ENCODE measurements around the gene CDCA7.

CDCA7 gene

GRCh38 chr2:173350383-173350782 lies 4.3 kb upstream of the CDCA7 start:
- ChIA-PET CTCF (no interaction called here), POLR2A (no interaction called here)
- no peak overlapping the region for H3K4me3 ChIP-seq (ENCODE audit: low read depth, low read length)
- no peak for DNase-seq (ENCODE audit: low read depth, low spot score)
- no peak for TF ChIP-seq CTCF (IDR thresholded peaks at IDR 0.05; ENCODE audit: insufficient read depth, low read length, missing control alignments)

GRCh38 chr2:173351879-173352278 lies 2.8 kb upstream of the CDCA7 start:
- TF ChIP-seq CTCF (IDR thresholded peaks at IDR 0.05; ENCODE audit: insufficient read depth, low read length, missing control alignments), result no peak
- no peak for DNase-seq (ENCODE audit: low read depth, low spot score)
- CTCF ChIA-PET, result interaction anchor here (0.9 to 1.3 kb wide), 2 partner anchors 14 to 324 kb away, joined by 3 to 4 read pairs; no protein-coding TSS in a partner anchor
- POLR2A ChIA-PET, result no interaction called here
- H3K4me3 ChIP-seq (ENCODE audit: low read depth, low read length), result no peak overlapping the region

GRCh38 chr2:173353556-173353955 lies 1.1 kb upstream of the CDCA7 start:
- POLR2A ChIA-PET, result no interaction called here
- no peak for DNase-seq (ENCODE audit: low read depth, low spot score)
- CTCF ChIA-PET, result no interaction called here
- no peak overlapping the region for H3K4me3 ChIP-seq (ENCODE audit: low read depth, low read length)
- no peak for TF ChIP-seq CTCF (IDR thresholded peaks at IDR 0.05; ENCODE audit: insufficient read depth, low read length, missing control alignments)

GRCh38 chr2:173354073-173354581 lies 545 bp upstream of the CDCA7 start:
- no peak for TF ChIP-seq CTCF (IDR thresholded peaks at IDR 0.05; ENCODE audit: insufficient read depth, low read length, missing control alignments)
- POLR2A ChIA-PET, result no interaction called here
- H3K4me3 ChIP-seq (ENCODE audit: low read depth, low read length), result peak overlapping the region; percentile 87
- no peak for DNase-seq (ENCODE audit: low read depth, low spot score)
- CTCF ChIA-PET, result no interaction called here

- POLR2A ChIA-PET, result no interaction called here
- CTCF ChIA-PET, result no interaction called here
- H3K4me3 ChIP-seq (ENCODE audit: low read depth, low read length), result peak overlapping the region; percentile 87
- no peak for DNase-seq (ENCODE audit: low read depth, low spot score)
- TF ChIP-seq CTCF (IDR thresholded peaks at IDR 0.05; ENCODE audit: insufficient read depth, low read length, missing control alignments), result no peak
These were observed 627 bp downstream of the CDCA7 start for GRCh38 chr2:173355132-173355865.

- ChIA-PET CTCF (no interaction called here), POLR2A (no interaction called here)
- TF ChIP-seq CTCF (IDR thresholded peaks at IDR 0.05; ENCODE audit: insufficient read depth, low read length, missing control alignments), result no peak
- no peak for DNase-seq (ENCODE audit: low read depth, low spot score)
- peak overlapping the region; percentile 87 for H3K4me3 ChIP-seq (ENCODE audit: low read depth, low read length)
These were observed 1.3 kb downstream of the CDCA7 start for GRCh38 chr2:173355866-173356508.
